HUES64 (cell line): ENCODE results near the gene NDUFAF2.

Experiments
- H3K27ac ChIP-seq: 2 replicates; pipeline ENCODE4 v1.7.0; 2013; ENCODE audit warnings: low read depth, low read length, inconsistent platforms
- H3K27me3 ChIP-seq: 2 replicates; pipeline ENCODE4 v1.6.1; 2013; ENCODE audit warnings: mild to moderate bottlenecking, low read length; ENCODE audit not compliant: insufficient read depth
- H3K36me3 ChIP-seq: 2 replicates; pipeline ENCODE4 v1.6.1; 2013; ENCODE audit warnings: mild to moderate bottlenecking, low read length; ENCODE audit not compliant: insufficient read depth
- H3K4me1 ChIP-seq: 2 replicates; pipeline ENCODE4 v1.6.1; 2013; ENCODE audit warnings: mild to moderate bottlenecking, low read length, moderate library complexity; ENCODE audit not compliant: insufficient read depth
- H3K4me3 ChIP-seq: 2 replicates; pipeline ENCODE4 v1.5.1; 2013; ENCODE audit warnings: mild to moderate bottlenecking, low read length, moderate library complexity
- H3K9ac ChIP-seq: 2 replicates; pipeline ENCODE4 v1.6.1; 2013; ENCODE audit warnings: mild to moderate bottlenecking, low read depth, low read length
- H3K9me3 ChIP-seq: 2 replicates; pipeline ENCODE4 v1.6.1; 2013; ENCODE audit warnings: low read depth, low read length; ENCODE audit not compliant: insufficient read depth
- WGBS: fragments of 150-250, 120-280 bp; methylation state at CpG from one replicate; pipeline ENCODE4 v1.1.7; 2013; ENCODE audit warnings: missing lambda C conversion rate; 5-methylcytosine and 5-hydroxymethylcytosine counted together

NDUFAF2 gene

GRCh38 chr5:60992871-60993270 is 47.9 kb downstream of the NDUFAF2 start:
- Histone ChIP-seq H3K9ac (no peak overlapping the region), H3K27ac (no peak overlapping the region), H3K9me3 (peaks cover 35% of the 10 kb centered on the region), H3K4me3 (no peak overlapping the region), H3K4me1 (no peaks in the 10 kb centered on the region), H3K27me3 (no peaks in the 10 kb centered on the region), H3K36me3 (peaks cover 4% of the 10 kb centered on the region; the same call in 1 of the 2 replicates)
- WGBS, result 95% methylated on average over 6 of the region's 6 CpGs

GRCh38 chr5:60993425-60993824 is 48.4 kb downstream of the NDUFAF2 start:
- Histone ChIP-seq H3K4me1 (no peaks in the 10 kb centered on the region), H3K27ac (no peak overlapping the region), H3K36me3 (peaks cover 4% of the 10 kb centered on the region; the same call in 1 of the 2 replicates), H3K9ac (no peak overlapping the region), H3K9me3 (peaks cover 35% of the 10 kb centered on the region), H3K4me3 (no peak overlapping the region), H3K27me3 (no peaks in the 10 kb centered on the region)
- 94% methylated on average over 2 of the region's 2 CpGs for WGBS

GRCh38 chr5:60993875-60994571 is 49.0 kb downstream of the NDUFAF2 start:
- Histone ChIP-seq H3K9me3 (peaks cover 35% of the 10 kb centered on the region), H3K4me3 (no peak overlapping the region), H3K27ac (no peak overlapping the region), H3K9ac (no peak overlapping the region), H3K4me1 (no peaks in the 10 kb centered on the region), H3K27me3 (no peaks in the 10 kb centered on the region), H3K36me3 (peaks cover 4% of the 10 kb centered on the region; the same call in 1 of the 2 replicates)
- WGBS, result 91% methylated on average over 11 of the region's 11 CpGs

GRCh38 chr5:60996368-60996767 is 51.4 kb downstream of the NDUFAF2 start:
- peaks cover 26% of the 10 kb centered on the region for H3K9me3 ChIP-seq
- WGBS, result 100% methylated on average over 2 of the region's 3 CpGs
- no peak overlapping the region for H3K4me3 ChIP-seq
- H3K9ac ChIP-seq, result no peak overlapping the region
- no peaks in the 10 kb centered on the region for H3K27me3 ChIP-seq
- H3K27ac ChIP-seq, result no peak overlapping the region
- H3K4me1 ChIP-seq, result peaks cover 9% of the 10 kb centered on the region
- H3K36me3 ChIP-seq, result peaks cover 4% of the 10 kb centered on the region; the same call in 1 of the 2 replicates

GRCh38 chr5:60997721-60998120 is 52.7 kb downstream of the NDUFAF2 start:
- Histone ChIP-seq H3K27ac (no peak overlapping the region), H3K9me3 (peaks cover 17% of the 10 kb centered on the region), H3K4me3 (no peak overlapping the region), H3K36me3 (peaks cover 3% of the 10 kb centered on the region; the same call in 1 of the 2 replicates), H3K4me1 (peaks cover 9% of the 10 kb centered on the region), H3K9ac (no peak overlapping the region), H3K27me3 (no peaks in the 10 kb centered on the region)
- 100% methylated on average over 1 of the region's 1 CpG for WGBS

GRCh38 chr5:61000887-61001286 is 55.9 kb downstream of the NDUFAF2 start:
- H3K4me1 ChIP-seq, result peaks cover 9% of the 10 kb centered on the region

GRCh38 chr5:61001647-61002046 is 56.6 kb downstream of the NDUFAF2 start:
- Histone ChIP-seq H3K4me3 (no peak overlapping the region), H3K27ac (no peak overlapping the region), H3K4me1 (peaks cover 9% of the 10 kb centered on the region), H3K9me3 (no peaks in the 10 kb centered on the region), H3K27me3 (no peaks in the 10 kb centered on the region), H3K9ac (no peak overlapping the region), H3K36me3 (no peaks in the 10 kb centered on the region)
- 94% methylated on average over 3 of the region's 3 CpGs for WGBS

More at GRCh38 chr5:61000887-61001286, 55.9 kb downstream of the NDUFAF2 start:
- Histone ChIP-seq H3K27me3 (no peaks in the 10 kb centered on the region), H3K9ac (no peak overlapping the region), H3K27ac (no peak overlapping the region), H3K9me3 (no peaks in the 10 kb centered on the region), H3K4me3 (no peak overlapping the region), H3K36me3 (no peaks in the 10 kb centered on the region)

- Histone ChIP-seq H3K4me1 (peaks cover 9% of the 10 kb centered on the region), H3K9ac (no peak overlapping the region), H3K4me3 (no peak overlapping the region), H3K36me3 (no peaks in the 10 kb centered on the region), H3K27ac (no peak overlapping the region), H3K27me3 (no peaks in the 10 kb centered on the region), H3K9me3 (no peaks in the 10 kb centered on the region)
- WGBS, result 76% methylated on average over 4 of the region's 4 CpGs
Measured at GRCh38 chr5:61002611-61003355, 57.8 kb downstream of the NDUFAF2 start.

GRCh38 chr5:61004448-61004847 is 59.4 kb downstream of the NDUFAF2 start:
- Histone ChIP-seq H3K27ac (no peak overlapping the region), H3K36me3 (no peaks in the 10 kb centered on the region), H3K9me3 (no peaks in the 10 kb centered on the region), H3K4me1 (peaks cover 9% of the 10 kb centered on the region), H3K27me3 (no peaks in the 10 kb centered on the region), H3K4me3 (no peak overlapping the region), H3K9ac (no peak overlapping the region)

- no peak overlapping the region for H3K9ac ChIP-seq
- no peaks in the 10 kb centered on the region for H3K36me3 ChIP-seq
- H3K4me3 ChIP-seq, result no peak overlapping the region
- no peaks in the 10 kb centered on the region for H3K27me3 ChIP-seq
- H3K9me3 ChIP-seq, result no peaks in the 10 kb centered on the region
- no peak overlapping the region for H3K27ac ChIP-seq
- H3K4me1 ChIP-seq, result no peaks in the 10 kb centered on the region
Measured at GRCh38 chr5:61009907-61010306, 64.9 kb downstream of the NDUFAF2 start.

- Histone ChIP-seq H3K9ac (no peak overlapping the region), H3K4me1 (no peaks in the 10 kb centered on the region), H3K36me3 (no peaks in the 10 kb centered on the region), H3K4me3 (no peak overlapping the region), H3K27me3 (no peaks in the 10 kb centered on the region), H3K27ac (no peak overlapping the region), H3K9me3 (no peaks in the 10 kb centered on the region)
- 49% methylated on average over 3 of the region's 5 CpGs for WGBS
Measured at GRCh38 chr5:61010467-61011454, 65.8 kb downstream of the NDUFAF2 start.
